HG03280 (cell line): ENCODE results near the gene COL7A1.
A peak's percentile ranks its signal among the peaks of the same experiment; 100 is the strongest.

Source experiments
- ATAC-seq: cut with Tn5 transposase; IDR thresholded peaks from one replicate; pipeline ENCODE4 v1.9.1; 2021; ENCODE audit warnings: mild to moderate bottlenecking, moderate library complexity; ENCODE audit not compliant: unreplicated experiment

COL7A1 gene

GRCh38 chr3:48619541-48620524 is 24.7 kb upstream of the COL7A1 start:
- ATAC-seq: no peak

DNA sequence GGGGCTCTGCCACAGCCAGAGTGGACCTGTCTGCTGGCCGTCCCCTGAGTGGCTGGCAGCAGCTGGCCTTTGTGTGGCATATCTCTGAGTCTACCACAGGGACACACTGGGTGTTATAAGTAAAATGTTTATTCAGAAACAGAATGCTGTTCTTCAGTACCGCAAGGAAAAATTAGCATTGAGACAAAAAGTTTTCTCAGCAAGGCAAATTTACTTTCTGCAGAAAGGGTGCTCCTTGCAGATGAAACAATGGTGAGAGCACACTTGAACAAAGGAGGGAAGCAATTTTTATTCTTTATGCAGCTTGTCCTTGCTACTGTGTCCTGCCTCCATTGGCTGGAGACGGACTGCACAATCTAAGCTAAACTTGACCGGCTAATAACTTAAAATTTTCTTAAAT is 22.4 kb upstream of the COL7A1 start:
- no peak for ATAC-seq

- ATAC-seq: no peak
These were observed 18.9 kb upstream of the COL7A1 start for GRCh38 chr3:48614044-48614443.

GRCh38 chr3:48612309-48612708 is 17.2 kb upstream of the COL7A1 start:
- ATAC-seq: no peak

DNA sequence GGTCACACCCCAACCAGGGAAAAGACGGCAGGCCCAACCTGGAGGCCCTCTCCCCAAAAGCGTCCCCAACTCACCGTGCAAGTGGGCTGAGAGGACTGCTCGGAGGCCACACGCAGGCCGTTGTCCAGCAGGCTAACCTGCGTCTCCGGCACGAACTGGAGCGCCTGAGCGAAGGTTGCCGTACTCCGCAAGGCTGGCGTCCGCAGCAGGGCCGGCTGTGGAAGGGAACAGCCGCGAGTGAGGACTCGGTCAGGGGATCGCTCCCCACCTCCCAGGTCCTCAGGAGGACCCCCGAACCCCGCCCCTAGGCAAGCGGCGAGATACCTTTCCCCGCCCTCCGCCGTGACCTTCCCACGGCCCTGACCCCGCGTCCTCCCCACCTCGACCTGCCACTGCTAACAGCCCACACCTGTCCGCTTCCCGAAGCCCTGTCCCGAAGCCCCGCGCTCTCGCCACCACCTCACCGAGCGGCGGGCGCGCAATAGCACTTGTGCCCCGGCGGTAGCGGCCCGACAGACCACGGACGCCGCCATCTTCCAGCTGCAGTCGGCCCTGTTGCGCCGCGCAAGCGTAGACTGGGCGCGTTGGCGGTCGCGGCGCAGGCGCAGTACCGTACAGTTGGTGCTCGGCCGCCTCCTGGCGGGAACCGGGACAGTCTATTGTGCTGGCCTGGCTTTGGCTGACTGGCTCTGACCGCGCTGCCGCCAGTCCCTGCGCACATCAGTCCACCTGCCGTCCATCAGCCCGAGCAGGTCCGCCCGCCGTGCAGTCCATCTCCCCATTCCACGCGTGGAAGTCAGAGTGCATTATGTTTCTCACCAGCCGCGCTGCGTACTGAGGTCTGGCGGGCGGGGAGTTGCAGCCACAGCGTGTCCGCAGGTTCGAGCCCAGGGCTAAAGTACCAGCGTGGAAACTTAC is 14.2 kb upstream of the COL7A1 start, which contains the start of gene UQCRC1:
Gene UQCRC1 (minus strand): TSS at position 559 of the 918 bp plus-strand sequence. CDS start 26 bp downstream, at position 533.
- peak; percentile 96 for ATAC-seq

DNA sequence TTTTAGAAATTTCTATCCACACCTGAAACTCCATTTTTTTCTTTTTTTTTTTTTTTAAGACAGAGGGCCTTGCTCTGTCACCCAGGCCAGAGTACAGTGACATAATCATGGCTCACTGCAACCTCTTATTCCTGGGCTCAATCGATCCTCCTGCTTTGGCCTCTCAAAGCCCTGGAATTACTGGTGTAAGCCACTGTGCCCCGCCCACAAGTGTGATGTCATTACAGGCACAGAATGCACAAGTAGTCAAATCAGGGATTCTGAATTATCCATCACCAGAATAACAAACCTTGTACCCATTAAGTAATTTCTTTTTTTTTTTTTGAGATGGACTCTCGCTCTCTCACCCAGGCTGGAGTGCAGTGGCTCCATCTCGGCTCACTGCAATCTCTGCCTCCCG is 12.4 kb upstream of the COL7A1 start:
- no peak for ATAC-seq

- ATAC-seq: no peak
These were observed 6.5 kb upstream of the COL7A1 start for GRCh38 chr3:48601622-48601994.

DNA sequence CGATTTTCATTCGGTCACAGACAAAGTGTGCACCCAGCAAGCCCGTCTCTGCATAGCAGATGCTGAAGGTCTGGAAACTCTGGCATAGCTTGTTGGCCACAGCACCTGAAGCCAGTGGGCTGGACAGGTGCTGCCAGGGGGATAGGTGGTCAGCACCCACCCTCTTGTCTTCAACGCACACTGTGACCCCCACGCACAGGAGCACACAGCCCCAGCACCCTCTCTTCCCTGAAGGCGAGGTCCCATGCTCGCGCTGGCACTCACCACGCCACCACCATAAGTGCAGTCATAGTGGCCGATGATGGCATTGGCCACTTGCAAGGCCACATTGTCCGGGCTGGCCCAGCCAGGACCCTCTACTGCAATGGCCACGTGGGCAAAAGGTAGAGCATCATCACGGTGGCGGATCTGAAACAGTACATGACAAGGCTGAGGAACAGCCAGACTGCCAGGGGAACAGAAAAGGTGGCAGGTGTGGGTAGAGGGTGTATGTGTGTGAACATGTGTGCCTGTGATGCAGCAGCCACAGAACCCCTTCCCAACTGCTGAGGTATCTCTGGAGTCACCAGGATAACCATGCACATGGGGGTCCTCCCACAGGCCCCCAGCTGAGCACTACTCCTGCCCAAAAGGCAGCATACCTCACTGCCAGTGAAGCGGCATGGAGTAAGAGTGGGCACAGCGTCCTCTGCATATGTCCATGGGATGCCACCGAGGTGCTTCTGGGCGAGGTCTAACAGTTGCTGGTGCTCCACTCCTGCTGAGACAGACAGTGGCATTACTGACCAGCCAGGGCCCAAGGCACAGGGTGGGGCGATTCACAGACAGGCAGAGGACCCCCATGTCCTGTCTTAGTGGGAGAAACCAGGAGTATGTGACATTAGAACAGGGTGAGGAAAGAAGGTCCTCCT is 5.8 kb upstream of the COL7A1 start:
- ATAC-seq: no peak

GRCh38 chr3:48599509-48600285 is 4.6 kb upstream of the COL7A1 start:
- ATAC-seq: no peak

- ATAC-seq: no peak
These were observed 4.0 kb upstream of the COL7A1 start for GRCh38 chr3:48599077-48599501.

GRCh38 chr3:48598323-48599076 is 3.4 kb upstream of the COL7A1 start:
- no peak for ATAC-seq

DNA sequence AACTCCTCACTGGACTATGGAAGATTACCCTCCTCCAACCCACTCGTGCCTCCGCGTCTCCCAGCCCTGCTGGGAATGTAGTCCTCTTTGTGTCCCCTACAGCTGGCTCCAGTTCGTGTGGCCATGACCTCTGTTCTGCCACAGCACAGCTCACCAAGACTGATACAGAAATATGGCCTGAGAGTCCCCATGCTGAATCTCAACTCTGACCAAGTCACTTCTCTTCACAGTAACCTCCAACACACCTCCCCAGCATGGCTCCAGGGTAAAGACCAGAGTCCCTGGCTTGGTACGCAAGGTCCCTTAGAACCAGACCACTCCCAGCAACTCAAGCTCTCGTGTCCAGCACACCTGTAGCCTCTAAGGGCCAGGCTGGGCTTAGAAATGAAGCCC is 2.3 kb upstream of the COL7A1 start:
- ATAC-seq: no peak

- ATAC-seq: no peak
These were observed 1.7 kb upstream of the COL7A1 start for GRCh38 chr3:48596676-48597407.

DNA sequence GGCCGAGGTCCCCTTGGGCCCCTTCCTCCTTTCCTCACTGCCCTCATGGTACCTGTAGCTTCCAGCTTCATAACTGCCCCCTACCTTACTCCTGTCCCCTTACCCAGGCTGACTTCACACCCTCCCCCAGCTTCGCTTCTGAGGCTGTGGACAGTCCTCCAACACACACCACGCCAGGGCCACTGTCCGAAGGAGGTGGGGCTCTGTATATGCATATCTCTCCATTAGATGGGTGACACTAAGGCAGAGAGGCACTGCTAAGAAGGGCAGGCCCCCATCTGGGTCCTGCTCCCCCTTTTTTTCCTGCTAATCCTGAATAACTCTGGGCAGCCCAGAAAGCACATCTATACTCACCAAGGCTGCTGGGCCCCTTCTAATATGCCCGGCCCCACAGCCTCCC is 1.0 kb upstream of the COL7A1 start:
- no peak for ATAC-seq

DNA sequence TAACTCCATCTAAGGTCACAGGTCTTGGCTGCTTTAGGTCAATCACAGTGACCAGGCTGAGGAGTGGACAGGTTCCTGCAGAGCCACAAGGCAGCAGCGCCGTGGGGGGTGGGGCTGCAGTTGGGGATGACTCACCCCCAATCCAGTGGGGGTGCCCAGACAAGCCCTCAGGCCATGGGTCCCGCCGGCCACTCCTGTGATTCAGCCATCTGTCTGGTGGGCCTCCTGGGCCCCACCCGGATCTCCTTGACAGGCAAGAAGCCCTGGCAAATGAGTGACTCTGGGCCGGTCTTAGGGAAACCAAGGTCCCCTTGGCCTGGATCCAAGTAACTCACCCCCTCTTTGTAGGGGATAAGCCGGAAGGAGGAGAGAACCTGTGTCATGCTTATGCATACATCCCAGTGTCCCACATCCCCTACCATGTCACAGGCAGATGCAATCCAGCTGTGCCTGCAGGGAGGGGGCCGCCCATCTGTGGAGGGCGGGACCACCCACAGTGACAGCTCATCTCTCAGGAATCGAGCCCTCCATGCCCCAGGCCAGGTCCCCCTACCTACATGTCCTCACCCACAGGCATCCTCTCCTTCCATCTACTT is 495 bp upstream of the COL7A1 start:
- ATAC-seq: no peak

DNA sequence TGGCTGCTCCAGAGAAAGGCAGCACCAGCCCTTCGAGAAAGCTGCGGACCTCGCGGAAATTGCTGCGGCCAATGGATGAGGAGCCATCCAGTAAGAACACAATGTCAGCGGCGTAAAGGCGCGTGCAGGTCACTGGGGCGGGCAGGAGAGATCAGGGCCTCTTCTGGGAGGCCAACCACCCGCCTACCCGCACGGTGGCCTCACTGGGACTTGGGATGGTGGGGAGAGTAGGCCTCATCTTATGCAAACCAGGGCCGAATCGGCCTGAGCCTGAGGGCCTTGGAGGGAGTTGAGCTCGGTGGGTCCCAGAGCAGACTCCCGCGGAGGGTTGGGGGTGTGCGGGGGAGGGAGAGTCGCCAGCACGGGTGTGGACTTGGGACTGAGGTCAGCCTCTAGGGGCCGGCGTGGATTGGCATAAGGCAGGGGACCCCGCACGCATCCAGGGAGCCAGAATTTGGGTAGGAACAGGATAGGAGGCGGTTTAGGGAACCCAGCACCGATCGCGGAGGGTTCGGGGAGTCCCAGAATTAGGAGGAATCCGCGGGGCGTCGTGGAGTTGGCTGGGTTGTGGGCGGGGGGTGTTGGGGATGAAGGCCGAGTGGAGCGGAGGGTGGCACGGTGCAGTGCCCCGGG is 596 bp downstream of the COL7A1 start:
- ATAC-seq: no peak

DNA sequence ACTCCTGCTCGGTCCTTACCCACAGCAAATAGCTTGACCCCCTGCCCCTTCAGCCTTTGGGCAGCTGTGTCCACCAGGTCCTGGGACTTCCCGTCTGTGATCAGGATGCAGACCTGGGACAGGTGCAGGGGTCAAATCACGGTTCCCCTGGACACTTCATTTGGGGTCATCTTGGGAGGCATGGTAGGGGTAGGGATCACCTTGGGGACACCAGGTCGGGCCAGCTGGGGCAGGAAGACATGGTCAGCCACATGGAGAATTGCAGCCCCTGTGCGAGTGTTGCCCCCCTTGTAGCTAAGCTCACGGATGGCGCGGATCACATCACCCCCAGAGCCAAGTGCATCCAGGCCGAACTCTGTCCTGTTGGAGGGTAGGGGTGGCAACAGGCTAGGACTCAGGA is 1.8 kb downstream of the COL7A1 start:
- ATAC-seq: no peak
